ENCODE measurements around the gene NCR3LG1. TPM values are rescaled to one million over a fixed set of nuclear protein-coding genes. Genes with fewer than 3 reads are reported as not detected.

NCR3LG1 gene
- total RNA-seq, 1 donor from 2014 or later, result 10.0 TPM

- H3K36me3 Mint-ChIP-seq (ENCODE audit: low read depth), result no peaks in the 10 kb centered on the region
- peaks cover 2% of the 10 kb centered on the region for H3K27me3 Mint-ChIP-seq (ENCODE audit: low read depth)
- no peak overlapping the region for H3K27ac Mint-ChIP-seq
- H3K9me3 Mint-ChIP-seq, result no peaks in the 10 kb centered on the region
- no peak for DNase-seq (ENCODE audit: low spot score)
- no peak overlapping the region for H3K4me3 Mint-ChIP-seq (ENCODE audit: low read depth)
- intact Hi-C loops (cut with micrococcal nuclease), result no loop called here
- no peaks in the 10 kb centered on the region for H3K4me1 Mint-ChIP-seq (ENCODE audit: low read depth)
Measured at GRCh38 chr11:17400048-17400775, 48.6 kb downstream of the NCR3LG1 start.

GRCh38 chr11:17401316-17401715 is 49.7 kb downstream of the NCR3LG1 start:
- Mint-ChIP-seq H3K27me3 (ENCODE audit: low read depth) (peaks cover 2% of the 10 kb centered on the region), H3K4me3 (ENCODE audit: low read depth) (no peak overlapping the region), H3K9me3 (no peaks in the 10 kb centered on the region), H3K36me3 (ENCODE audit: low read depth) (no peaks in the 10 kb centered on the region), H3K4me1 (ENCODE audit: low read depth) (no peaks in the 10 kb centered on the region), H3K27ac (no peak overlapping the region)
- intact Hi-C loops (cut with micrococcal nuclease), result no loop called here
- no peak for DNase-seq (ENCODE audit: low spot score)

GRCh38 chr11:17401841-17402240 is 50.2 kb downstream of the NCR3LG1 start:
- Mint-ChIP-seq H3K27me3 (ENCODE audit: low read depth) (peaks cover 2% of the 10 kb centered on the region), H3K27ac (no peak overlapping the region), H3K4me1 (ENCODE audit: low read depth) (no peaks in the 10 kb centered on the region), H3K4me3 (ENCODE audit: low read depth) (no peak overlapping the region), H3K36me3 (ENCODE audit: low read depth) (no peaks in the 10 kb centered on the region), H3K9me3 (no peaks in the 10 kb centered on the region)
- no peak for DNase-seq (ENCODE audit: low spot score)
- intact Hi-C loops (cut with micrococcal nuclease), result no loop called here

- no peak for DNase-seq (ENCODE audit: low spot score)
- Mint-ChIP-seq H3K4me3 (ENCODE audit: low read depth) (no peak overlapping the region), H3K4me1 (ENCODE audit: low read depth) (no peaks in the 10 kb centered on the region), H3K9me3 (no peaks in the 10 kb centered on the region), H3K36me3 (ENCODE audit: low read depth) (no peaks in the 10 kb centered on the region), H3K27me3 (ENCODE audit: low read depth) (peaks cover 2% of the 10 kb centered on the region), H3K27ac (no peak overlapping the region)
- intact Hi-C loops (cut with micrococcal nuclease), result no loop called here
Measured at GRCh38 chr11:17402486-17402885, 50.9 kb downstream of the NCR3LG1 start.

GRCh38 chr11:17403980-17404759 is 52.6 kb downstream of the NCR3LG1 start:
- no peaks in the 10 kb centered on the region for H3K4me1 Mint-ChIP-seq (ENCODE audit: low read depth)
- no peak for DNase-seq (ENCODE audit: low spot score)
- H3K27ac Mint-ChIP-seq, result no peak overlapping the region
- H3K36me3 Mint-ChIP-seq (ENCODE audit: low read depth), result no peaks in the 10 kb centered on the region
- peaks cover 2% of the 10 kb centered on the region for H3K27me3 Mint-ChIP-seq (ENCODE audit: low read depth)
- no peak overlapping the region for H3K4me3 Mint-ChIP-seq (ENCODE audit: low read depth)
- intact Hi-C loops (cut with micrococcal nuclease), result no loop called here
- no peaks in the 10 kb centered on the region for H3K9me3 Mint-ChIP-seq

GRCh38 chr11:17405232-17406005 is 53.8 kb downstream of the NCR3LG1 start:
- H3K27me3 Mint-ChIP-seq (ENCODE audit: low read depth), result peaks cover 5% of the 10 kb centered on the region
- H3K9me3 Mint-ChIP-seq, result no peaks in the 10 kb centered on the region
- no peaks in the 10 kb centered on the region for H3K36me3 Mint-ChIP-seq (ENCODE audit: low read depth)
- no peak overlapping the region for H3K4me3 Mint-ChIP-seq (ENCODE audit: low read depth)
- H3K27ac Mint-ChIP-seq, result no peak overlapping the region
- no peak for DNase-seq (ENCODE audit: low spot score)
- H3K4me1 Mint-ChIP-seq (ENCODE audit: low read depth), result no peaks in the 10 kb centered on the region
- intact Hi-C loops (cut with micrococcal nuclease), result no loop called here

GRCh38 chr11:17406082-17406817 is 54.6 kb downstream of the NCR3LG1 start:
- intact Hi-C loops (cut with micrococcal nuclease), result no loop called here
- H3K36me3 Mint-ChIP-seq (ENCODE audit: low read depth), result no peaks in the 10 kb centered on the region
- DNase-seq (ENCODE audit: low spot score), result no peak
- H3K9me3 Mint-ChIP-seq, result no peaks in the 10 kb centered on the region
- no peak overlapping the region for H3K4me3 Mint-ChIP-seq (ENCODE audit: low read depth)
- no peak overlapping the region for H3K27ac Mint-ChIP-seq
- peaks cover 2% of the 10 kb centered on the region for H3K4me1 Mint-ChIP-seq (ENCODE audit: low read depth)
- peaks cover 7% of the 10 kb centered on the region for H3K27me3 Mint-ChIP-seq (ENCODE audit: low read depth)

- Mint-ChIP-seq H3K27ac (no peak overlapping the region), H3K4me1 (ENCODE audit: low read depth) (peaks cover 4% of the 10 kb centered on the region), H3K4me3 (ENCODE audit: low read depth) (no peak overlapping the region), H3K36me3 (ENCODE audit: low read depth) (no peaks in the 10 kb centered on the region), H3K27me3 (ENCODE audit: low read depth) (peaks cover 10% of the 10 kb centered on the region), H3K9me3 (no peaks in the 10 kb centered on the region)
- intact Hi-C loops (cut with micrococcal nuclease), result no loop called here
- no peak for DNase-seq (ENCODE audit: low spot score)
Measured at GRCh38 chr11:17406818-17407149, 55.2 kb downstream of the NCR3LG1 start.

- Mint-ChIP-seq H3K4me1 (ENCODE audit: low read depth) (peaks cover 6% of the 10 kb centered on the region), H3K9me3 (no peaks in the 10 kb centered on the region), H3K4me3 (ENCODE audit: low read depth) (no peak overlapping the region), H3K27me3 (ENCODE audit: low read depth) (peaks cover 14% of the 10 kb centered on the region), H3K27ac (no peak overlapping the region), H3K36me3 (ENCODE audit: low read depth) (no peaks in the 10 kb centered on the region)
- DNase-seq (ENCODE audit: low spot score), result no peak
- intact Hi-C loops (cut with micrococcal nuclease), result no loop called here
Measured at GRCh38 chr11:17407575-17407974, 56.0 kb downstream of the NCR3LG1 start.

- Mint-ChIP-seq H3K4me3 (ENCODE audit: low read depth) (no peak overlapping the region), H3K27me3 (ENCODE audit: low read depth) (peaks cover 17% of the 10 kb centered on the region), H3K36me3 (ENCODE audit: low read depth) (no peaks in the 10 kb centered on the region), H3K9me3 (no peaks in the 10 kb centered on the region), H3K27ac (no peak overlapping the region), H3K4me1 (ENCODE audit: low read depth) (peaks cover 6% of the 10 kb centered on the region)
- no peak for DNase-seq (ENCODE audit: low spot score)
- intact Hi-C loops (cut with micrococcal nuclease), result no loop called here
Measured at GRCh38 chr11:17408026-17408425, 56.4 kb downstream of the NCR3LG1 start.

GRCh38 chr11:17408641-17409040 is 57.0 kb downstream of the NCR3LG1 start:
- no peak for DNase-seq (ENCODE audit: low spot score)
- H3K27me3 Mint-ChIP-seq (ENCODE audit: low read depth), result peaks cover 21% of the 10 kb centered on the region
- H3K9me3 Mint-ChIP-seq, result no peaks in the 10 kb centered on the region
- H3K4me3 Mint-ChIP-seq (ENCODE audit: low read depth), result no peak overlapping the region
- no peaks in the 10 kb centered on the region for H3K36me3 Mint-ChIP-seq (ENCODE audit: low read depth)
- H3K27ac Mint-ChIP-seq, result no peak overlapping the region
- peaks cover 10% of the 10 kb centered on the region for H3K4me1 Mint-ChIP-seq (ENCODE audit: low read depth)
- intact Hi-C loops (cut with micrococcal nuclease), result no loop called here

- peaks cover 28% of the 10 kb centered on the region for H3K4me1 Mint-ChIP-seq (ENCODE audit: low read depth)
- no peaks in the 10 kb centered on the region for H3K9me3 Mint-ChIP-seq
- no peak overlapping the region for H3K4me3 Mint-ChIP-seq (ENCODE audit: low read depth)
- H3K36me3 Mint-ChIP-seq (ENCODE audit: low read depth), result no peaks in the 10 kb centered on the region
- H3K27ac Mint-ChIP-seq, result no peak overlapping the region
- no peak for DNase-seq (ENCODE audit: low spot score)
- intact Hi-C loops (cut with micrococcal nuclease), result no loop called here
- H3K27me3 Mint-ChIP-seq (ENCODE audit: low read depth), result peaks cover 28% of the 10 kb centered on the region
Measured at GRCh38 chr11:17410606-17411379, 59.2 kb downstream of the NCR3LG1 start.
